GM21529 (cell line): ENCODE measurements around the gene FOSL2.

Experiments
- ATAC-seq: cut with Tn5 transposase; IDR thresholded peaks from one replicate; pipeline ENCODE4 v1.9.1; 2021; ENCODE audit not compliant: unreplicated experiment

FOSL2 gene

GRCh38 chr2:28429636-28430376, 37.1 kb downstream of the FOSL2 start:
- ATAC-seq, result no peak

- no peak for ATAC-seq
Observed at GRCh38 chr2:28430377-28430765, 37.7 kb downstream of the FOSL2 start.

- no peak for ATAC-seq
Observed at GRCh38 chr2:28430788-28431418, 38.2 kb downstream of the FOSL2 start.

GRCh38 chr2:28431741-28432140, 39.1 kb downstream of the FOSL2 start:
- ATAC-seq, result no peak

GRCh38 chr2:28432362-28432761, 39.7 kb downstream of the FOSL2 start:
- ATAC-seq, result no peak

- no peak for ATAC-seq
Observed at GRCh38 chr2:28433215-28433614, 40.6 kb downstream of the FOSL2 start.

- no peak for ATAC-seq
Observed at GRCh38 chr2:28433935-28434599, 41.4 kb downstream of the FOSL2 start.

GRCh38 chr2:28434600-28434989, 41.9 kb downstream of the FOSL2 start:
- no peak for ATAC-seq

GRCh38 chr2:28435241-28435640, 42.6 kb downstream of the FOSL2 start:
- no peak for ATAC-seq

GRCh38 chr2:28435814-28436351, 43.2 kb downstream of the FOSL2 start:
- no peak for ATAC-seq

GRCh38 chr2:28436525-28437051, 43.9 kb downstream of the FOSL2 start:
- ATAC-seq, result no peak

GRCh38 chr2:28437149-28437835, 44.6 kb downstream of the FOSL2 start:
- no peak for ATAC-seq

- no peak for ATAC-seq
Observed at GRCh38 chr2:28437918-28438317, 45.3 kb downstream of the FOSL2 start.

- ATAC-seq, result no peak
Observed at GRCh38 chr2:28438532-28439063, 45.9 kb downstream of the FOSL2 start.

- no peak for ATAC-seq
Observed at GRCh38 chr2:28439127-28439526, 46.5 kb downstream of the FOSL2 start.

- no peak for ATAC-seq
Observed at GRCh38 chr2:28439763-28440162, 47.1 kb downstream of the FOSL2 start.

GRCh38 chr2:28442328-28442727, 49.7 kb downstream of the FOSL2 start:
- ATAC-seq, result no peak

- ATAC-seq, result no peak
Observed at GRCh38 chr2:28444956-28445355, 52.3 kb downstream of the FOSL2 start.

- ATAC-seq, result no peak
Observed at GRCh38 chr2:28445448-28446258, 53.0 kb downstream of the FOSL2 start.

GRCh38 chr2:28446531-28446930, 53.9 kb downstream of the FOSL2 start:
- no peak for ATAC-seq
